Posterior vena cava (tissue), 2 donors: ENCODE data around the gene RFPL1. TPM values are rescaled to one million over a fixed set of nuclear protein-coding genes. Genes with fewer than 3 reads are reported as not detected.
"Not testable (repeated sequence)": the region's sequence is repeated elsewhere in the genome, so short reads cannot be mapped to it uniquely, and the experiment has no call there.

Experiments
- DNase-seq: peaks from one replicate; pipeline ENCODE4 v3.0.0-alpha.2; 2020; ENCODE audit warnings: low spot score
- intact Hi-C, 2 donors: fragments of 100-400 bp; cut with DNase I; formaldehyde crosslinking; loops; one replicate each; pipeline versions ENCODE4 v1.14.1 to v1.14.2; 2022 to 2023
- long read RNA-seq, 2 donors: library from polyadenylated mRNA; unstranded; transcript quantifications; one replicate each; pipeline ENCODE4 v2.0.0, GENCODE V29; 2020 to 2021
- total RNA-seq, 2 donors: library from RNA; stranded (reverse); fragmentation: NEBNext Ultra II Directional; extraction: Animal tissue kit (Norgen Biotek cat#: 25700); gene quantifications; one replicate each; pipeline ENCODE4 v1.2.1, GENCODE V29; 2021
- donor health status: DM: yes; HTN: yes; CAD: no.
- donor health status: DM: yes; HTN: yes; CAD: no.

Gene RFPL1
- total RNA-seq = not detected
- long read RNA-seq, donor 1 = 0 reads
- long read RNA-seq, donor 2 = 0 reads

- not testable (repeated sequence) for DNase-seq
Measured at GRCh38 chr22:29438283-29438682, at the start of gene RFPL1. Gene RFPL1 (plus strand): TSS chr22:29438583.

GRCh38 chr22:29388759-29389090, 49.7 kb upstream of the RFPL1 start:
- DNase-seq = no peak
- intact Hi-C loops = no loop called here

More at GRCh38 chr22:29438283-29438682, at the start of gene RFPL1:
- intact Hi-C loops = not testable (repeated sequence)

GRCh38 chr22:29390270-29390669, 48.1 kb upstream of the RFPL1 start:
- intact Hi-C loops = loop anchor here in 1 of 2 donors (10.0 kb wide), 1 partner anchor 115 kb away; no protein-coding TSS in a partner anchor
- DNase-seq = no peak

- no peak for DNase-seq
- intact Hi-C loops = loop anchor here in 1 of 2 donors (10.0 kb wide), 1 partner anchor 113 kb away; no protein-coding TSS in a partner anchor
Measured at GRCh38 chr22:29391546-29391945, 46.8 kb upstream of the RFPL1 start.

- intact Hi-C loops = loop anchor here in 1 of 2 donors (10.0 kb wide), 1 partner anchor 112 kb away; no protein-coding TSS in a partner anchor
- DNase-seq = no peak
Measured at GRCh38 chr22:29393019-29393608, 45.3 kb upstream of the RFPL1 start.

- intact Hi-C loops = loop anchor here in 1 of 2 donors (10.0 kb wide), 1 partner anchor 110 kb away; no protein-coding TSS in a partner anchor
Measured at GRCh38 chr22:29394931-29395581, 43.3 kb upstream of the RFPL1 start.

GRCh38 chr22:29396126-29396525, 42.3 kb upstream of the RFPL1 start:
- intact Hi-C loops = loop anchor here in 1 of 2 donors (10.0 kb wide), 1 partner anchor 109 kb away; no protein-coding TSS in a partner anchor
- DNase-seq = no peak

More at GRCh38 chr22:29394931-29395581, 43.3 kb upstream of the RFPL1 start:
- DNase-seq = peak; percentile 88

- intact Hi-C loops = loop anchor here in 1 of 2 donors (10.0 kb wide), 1 partner anchor 107 kb away; no protein-coding TSS in a partner anchor
- DNase-seq = no peak
Measured at GRCh38 chr22:29397791-29398190, 40.6 kb upstream of the RFPL1 start.

- intact Hi-C loops = no loop called here
Measured at GRCh38 chr22:29400576-29400975, 37.8 kb upstream of the RFPL1 start.

GRCh38 chr22:29401538-29401937, 36.8 kb upstream of the RFPL1 start:
- intact Hi-C loops, DNase-seq: not testable (repeated sequence)

More at GRCh38 chr22:29400576-29400975, 37.8 kb upstream of the RFPL1 start:
- DNase-seq = no peak

- DNase-seq = no peak
- intact Hi-C loops = no loop called here
Measured at GRCh38 chr22:29408940-29409339, 29.4 kb upstream of the RFPL1 start.

- intact Hi-C loops, DNase-seq: not testable (repeated sequence)
Measured at GRCh38 chr22:29411569-29412211, 26.7 kb upstream of the RFPL1 start.

- DNase-seq, intact Hi-C loops: not testable (repeated sequence)
Measured at GRCh38 chr22:29412772-29413171, 25.6 kb upstream of the RFPL1 start.

GRCh38 chr22:29414951-29415591, 23.3 kb upstream of the RFPL1 start:
- not testable (repeated sequence) for DNase-seq

GRCh38 chr22:29418704-29419103, 19.7 kb upstream of the RFPL1 start:
- intact Hi-C loops = not testable (repeated sequence)

More at GRCh38 chr22:29414951-29415591, 23.3 kb upstream of the RFPL1 start:
- intact Hi-C loops = not testable (repeated sequence)

GRCh38 chr22:29426476-29426875, 11.9 kb upstream of the RFPL1 start:
- DNase-seq = no peak
- intact Hi-C loops = no loop called here

More at GRCh38 chr22:29418704-29419103, 19.7 kb upstream of the RFPL1 start:
- not testable (repeated sequence) for DNase-seq

GRCh38 chr22:29427176-29427760, 11.1 kb upstream of the RFPL1 start:
- intact Hi-C loops = no loop called here
- DNase-seq = no peak

- intact Hi-C loops = loop anchor here in 1 of 2 donors (5.0 kb wide), 1 partner anchor 1870 kb away; no protein-coding TSS in a partner anchor
- DNase-seq = no peak
Measured at GRCh38 chr22:29431986-29432385, 6.4 kb upstream of the RFPL1 start.

GRCh38 chr22:29433856-29434255, 4.5 kb upstream of the RFPL1 start:
- intact Hi-C loops = loop anchor here in 1 of 2 donors (5.0 kb wide), 1 partner anchor 1868 kb away; no protein-coding TSS in a partner anchor
- no peak for DNase-seq
